GM12878 (cell line): ENCODE measurements around the gene PIGB. TPM values are rescaled to one million over a fixed set of nuclear protein-coding genes. Genes with fewer than 3 reads are reported as not detected.

ENCODE experiments used
- ATAC-seq: fragments of 200-7000 bp; cut with Tn5 transposase; 3 replicates; pipeline ENCODE4 v1.9.1; 2020; ENCODE audit warnings: mild to moderate bottlenecking, moderate library complexity
- BruUV-seq: library from RNA; stranded (reverse); fragments of 400-500 nt; replicated peaks from 2 replicates; lab custom pipeline; 2021; lab: Mats Ljungman, UMichigan
- CTCF ChIA-PET: fragments of 300-600 bp; sonication (Branson Sonifier 250); formaldehyde crosslinking; extraction: SDS; loops from one replicate; lab custom pipeline; 2021; ENCODE audit warnings: inconsistent platforms; lab: Yijun Ruan, JAX
- POLR2A ChIA-PET: fragments of 350-600 bp; formaldehyde crosslinking; extraction: SDS; loops from one replicate; lab custom pipeline; 2021; ENCODE audit warnings: inconsistent platforms; lab: Charles Lee
- RAD21 ChIA-PET: fragments of 300-600 bp; sonication (Branson Sonifier 250); formaldehyde crosslinking; loops from one replicate; lab custom pipeline; 2023; ENCODE audit warnings: antibody characterized with exemption; ENCODE audit not compliant: unreplicated experiment; lab: Charles Lee
- SMC1A ChIA-PET: fragments of 300-600 bp; sonication (Branson Sonifier 250); formaldehyde crosslinking; loops from one replicate; lab custom pipeline; 2023; ENCODE audit not compliant: unreplicated experiment, uncharacterized antibody; lab: Charles Lee
- DNase-seq: peaks from one replicate; pipeline ENCODE4 v3.0.0-alpha.2; 2011; ENCODE audit warnings: low read depth, low spot score
- FAIRE-seq: peaks from 3 replicates; lab custom pipeline; 2011; peaks lifted over from hg19 to GRCh38; lab: Jason Lieb, UNC
- H2AFZ ChIP-seq: 2 replicates; pipeline ENCODE4 v1.6.0; 2011; ENCODE audit warnings: low read depth, low read length, control low read depth; ENCODE audit not compliant: control insufficient read depth
- H3K27ac ChIP-seq: 2 replicates; pipeline ENCODE4 v1.5.1; 2011; ENCODE audit warnings: control low read depth; ENCODE audit not compliant: control insufficient read depth, insufficient read depth
- H3K27me3 ChIP-seq, 2 experiments: replicated peaks in 1 of 2; 2 replicates each; pipeline versions ENCODE4 v1.6.0 to v1.6.1; 2011; ENCODE audit warnings: low read length in 1 of 2; ENCODE audit not compliant: control insufficient read depth in 2 of 2, insufficient read depth in 2 of 2
- H3K36me3 ChIP-seq, 2 experiments: 2 replicates each; pipeline ENCODE4 v1.5.1; 2011; ENCODE audit warnings: low read length in 1 of 2; ENCODE audit not compliant: control insufficient read depth in 2 of 2, insufficient read depth in 2 of 2
- H3K4me1 ChIP-seq: 2 replicates; pipeline ENCODE4 v1.6.1; 2011; ENCODE audit warnings: mild to moderate bottlenecking, low read length, moderate library complexity, mixed read lengths; ENCODE audit not compliant: control insufficient read depth, insufficient read depth
- H3K4me2 ChIP-seq: 2 replicates; pipeline ENCODE4 v1.6.0; 2011; ENCODE audit warnings: control low read depth; ENCODE audit not compliant: control insufficient read depth, insufficient read depth
- H3K4me3 ChIP-seq: fragments of 200-600 bp; sonication (generic); 2 replicates; pipeline ENCODE4 v1.5.1; 2016
- H3K79me2 ChIP-seq: 2 replicates; pipeline ENCODE4 v1.6.0; 2011; ENCODE audit warnings: low read length; ENCODE audit not compliant: control insufficient read depth, insufficient read depth
- H3K9ac ChIP-seq: 2 replicates; pipeline ENCODE4 v1.8.0; 2011; ENCODE audit warnings: low read length, control low read depth, mixed read lengths; ENCODE audit not compliant: control insufficient read depth, insufficient read depth
- H3K9me3 ChIP-seq: replicated peaks from 3 replicates; pipeline ENCODE4 v1.5.1; 2011; ENCODE audit warnings: mild to moderate bottlenecking, low read length; ENCODE audit not compliant: control insufficient read depth, insufficient read depth
- H4K20me1 ChIP-seq: 2 replicates; pipeline ENCODE4 v1.6.0; 2011; ENCODE audit not compliant: control insufficient read depth, insufficient read depth
- IKZF1 ChIP-seq: fragments of 450-650 bp; conservative IDR thresholded peaks from 2 replicates; pipeline ENCODE4 v1.6.1; 2017; ENCODE audit warnings: antibody characterized with exemption, mild to moderate bottlenecking
- PML ChIP-seq: IDR thresholded peaks from 2 replicates; pipeline ENCODE4 v1.6.1; 2012; ENCODE audit warnings: low read length, inconsistent platforms
- YY1 ChIP-seq: IDR thresholded peaks from 2 replicates; pipeline ENCODE4 v1.6.1; 2011; ENCODE audit warnings: low read depth, mild to moderate bottlenecking, low read length
- WGBS: methylation state at CpG from one replicate; pipeline ENCODE4 v1.1.6; 2016; ENCODE audit warnings: low lambda C conversion rate; ENCODE audit not compliant: insufficient replicate concordance, insufficient coverage; ENCODE audit errors: missing lambda C conversion rate; 5-methylcytosine and 5-hydroxymethylcytosine counted together
- in situ Hi-C: fragments of 300-500 bp; cut with MboI; formaldehyde crosslinking; loops from 9 replicates; pipeline ENCODE4 v1.14.3; 2018; ENCODE audit warnings: mixed read lengths
- intact Hi-C: fragments of 100-400 bp; cut with micrococcal nuclease; formaldehyde crosslinking; loops from one replicate; pipeline ENCODE4 v1.14.2; 2022; ENCODE audit not compliant: unreplicated experiment
- polyA plus RNA-seq, 11 experiments: library from polyadenylated mRNA; depleted of rRNA in 4 of 11; unstranded in 6 of 11; stranded (reverse) in 5 of 11; fragments of >200 nt; fragmentation: Nextera tagmentation in 4 of 11; fragmentation: Illumina TruSeq in 1 of 11; extraction: Ambion mirVana in 4 of 11; extraction: Trizol in 1 of 11; gene quantifications; 1 replicate in 1 of 11; 2 replicates in 10 of 11; pipeline versions ENCODE4 v1.2.1 to v1.2.3, GENCODE V29; 2011 to 2016; ENCODE audit warnings: inconsistent platforms in 2 of 11, missing spikeins in 2 of 11, low read depth in 1 of 11
- total RNA-seq, 4 experiments: library from RNA; depleted of rRNA in 3 of 4; stranded (reverse); fragments of >200 nt in 3 of 4; fragmentation: Illumina TruSeq in 1 of 4; extraction: Trizol in 1 of 4; gene quantifications; 2 replicates each; pipeline versions ENCODE4 v1.2.1 to v1.2.3, GENCODE V29; 2013 to 2021
- TF ChIP-seq, protein P1 (sequence below): fragments of 450-650 bp; IDR thresholded peaks from 2 replicates; pipeline ENCODE4 v1.6.1; 2014; ENCODE audit warnings: mild to moderate bottlenecking
- TF ChIP-seq, protein P2 (sequence below): fragments of 450-650 bp; IDR thresholded peaks from 2 replicates; pipeline ENCODE4 v1.6.1; 2017; ENCODE audit warnings: mild to moderate bottlenecking
- TF ChIP-seq, protein P3 (sequence below): IDR thresholded peaks from 2 replicates; pipeline ENCODE4 v1.6.1; 2012; ENCODE audit warnings: low read depth, low read length, improper control_type of control experiment
- TF ChIP-seq, protein P4 (sequence below): fragments of 450-650 bp; formaldehyde crosslinking; IDR thresholded peaks from 2 replicates; pipeline ENCODE4 v1.4.0; 2020; ENCODE audit warnings: mild to moderate bottlenecking, moderate library complexity

The PIGB gene
- total and polyA plus RNA-seq, 10 of the 15 experiments (the other 5 are each of a cell fraction or from before 2014, with no cell fraction given), result 17.9 to 46.0 (median 25.2) TPM

- in situ Hi-C loops (no loop called here), intact Hi-C loops (no loop called here)
- no peak for FAIRE-seq
- Histone ChIP-seq H3K4me2 (no peak overlapping the region), H3K4me1 (no peaks in the 10 kb centered on the region), H4K20me1 (no peaks in the 10 kb centered on the region), H3K9me3 (no peaks in the 10 kb centered on the region), H3K27me3 (no peaks in the 10 kb centered on the region), H2AFZ (no peak overlapping the region), H3K79me2 (no peaks in the 10 kb centered on the region), H3K36me3 (no peaks in the 10 kb centered on the region), H3K4me3 (no peak overlapping the region), H3K9ac (no peak overlapping the region), H3K27ac (no peak overlapping the region)
- POLR2A ChIA-PET, result no interaction called here
- CTCF ChIA-PET, result interaction anchor here (0.8 to 1.6 kb wide), 2 partner anchors 17 to 83 kb away, joined by 3 read pairs; no protein-coding TSS in a partner anchor
- WGBS, result 94% methylated on average over 5 of the region's 5 CpGs
- no TSS peak for BruUV-seq
- SMC1A ChIA-PET, result interaction anchor here (1.1 kb wide), 1 partner anchor 15 kb away, joined by 3 read pairs; no protein-coding TSS in a partner anchor
- RAD21 ChIA-PET, result no interaction called here
- TF ChIP-seq YY1, result no peak
- ATAC-seq, result no peak
- no peak for DNase-seq
These were observed 38.1 kb downstream of the PIGB start for GRCh38 chr15:55356985-55357585.

DNA sequence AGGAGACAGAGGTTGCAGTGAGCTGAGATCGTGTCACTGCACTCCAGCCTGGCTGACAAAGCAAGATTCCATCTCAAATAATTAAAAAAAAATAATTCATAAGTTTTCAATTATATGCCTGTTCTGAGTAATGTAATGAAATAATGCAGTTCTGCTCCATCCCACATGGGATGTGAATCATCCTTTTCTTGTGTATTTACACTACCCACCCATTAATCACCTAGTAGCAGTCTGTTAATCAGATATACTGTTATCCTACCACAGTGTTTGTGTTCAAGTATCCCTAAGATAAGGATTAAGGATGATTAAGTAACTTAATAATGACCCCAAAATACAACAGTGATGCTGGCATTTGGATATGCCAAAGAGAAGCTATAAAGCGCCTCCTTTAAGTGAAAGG lies 38.8 kb downstream of the PIGB start:
- POLR2A ChIA-PET, result no interaction called here
- no peaks in the 10 kb centered on the region for H3K9me3 ChIP-seq
- H3K4me2 ChIP-seq, result no peak overlapping the region
- WGBS, result 94% methylated on average over 2 of the region's 2 CpGs
- no peak overlapping the region for H3K9ac ChIP-seq
- in situ Hi-C loops, result no loop called here
- DNase-seq, result no peak
- CTCF ChIA-PET, result interaction anchor here (0.8 to 1.6 kb wide), 3 partner anchors 18 to 82 kb away, joined by 3 read pairs; no protein-coding TSS in a partner anchor
- H3K27ac ChIP-seq, result no peak overlapping the region
- ATAC-seq, result no peak
- H3K4me3 ChIP-seq, result no peak overlapping the region
- H4K20me1 ChIP-seq, result no peaks in the 10 kb centered on the region
- RAD21 ChIA-PET, result interaction anchor here (1.3 kb wide), 1 partner anchor 82 kb away, joined by 4 read pairs; no protein-coding TSS in a partner anchor
- H3K4me1 ChIP-seq, result no peaks in the 10 kb centered on the region
- no peaks in the 10 kb centered on the region for H3K79me2 ChIP-seq
- no peak for FAIRE-seq
- no peaks in the 10 kb centered on the region; a peak in 1 of 4 replicates for H3K36me3 ChIP-seq
- SMC1A ChIA-PET, result interaction anchor here (0.6 to 1.5 kb wide), 4 partner anchors 14 to 140 kb away, joined by 3 to 5 read pairs (median 4); no protein-coding TSS in a partner anchor
- H2AFZ ChIP-seq, result no peak overlapping the region
- no peaks in the 10 kb centered on the region for H3K27me3 ChIP-seq
- BruUV-seq, result no TSS peak
- intact Hi-C loops, result no loop called here
- TF ChIP-seq, protein P1, sequence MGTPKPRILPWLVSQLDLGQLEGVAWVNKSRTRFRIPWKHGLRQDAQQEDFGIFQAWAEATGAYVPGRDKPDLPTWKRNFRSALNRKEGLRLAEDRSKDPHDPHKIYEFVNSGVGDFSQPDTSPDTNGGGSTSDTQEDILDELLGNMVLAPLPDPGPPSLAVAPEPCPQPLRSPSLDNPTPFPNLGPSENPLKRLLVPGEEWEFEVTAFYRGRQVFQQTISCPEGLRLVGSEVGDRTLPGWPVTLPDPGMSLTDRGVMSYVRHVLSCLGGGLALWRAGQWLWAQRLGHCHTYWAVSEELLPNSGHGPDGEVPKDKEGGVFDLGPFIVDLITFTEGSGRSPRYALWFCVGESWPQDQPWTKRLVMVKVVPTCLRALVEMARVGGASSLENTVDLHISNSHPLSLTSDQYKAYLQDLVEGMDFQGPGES, result no peak
- TF ChIP-seq, protein P2, sequence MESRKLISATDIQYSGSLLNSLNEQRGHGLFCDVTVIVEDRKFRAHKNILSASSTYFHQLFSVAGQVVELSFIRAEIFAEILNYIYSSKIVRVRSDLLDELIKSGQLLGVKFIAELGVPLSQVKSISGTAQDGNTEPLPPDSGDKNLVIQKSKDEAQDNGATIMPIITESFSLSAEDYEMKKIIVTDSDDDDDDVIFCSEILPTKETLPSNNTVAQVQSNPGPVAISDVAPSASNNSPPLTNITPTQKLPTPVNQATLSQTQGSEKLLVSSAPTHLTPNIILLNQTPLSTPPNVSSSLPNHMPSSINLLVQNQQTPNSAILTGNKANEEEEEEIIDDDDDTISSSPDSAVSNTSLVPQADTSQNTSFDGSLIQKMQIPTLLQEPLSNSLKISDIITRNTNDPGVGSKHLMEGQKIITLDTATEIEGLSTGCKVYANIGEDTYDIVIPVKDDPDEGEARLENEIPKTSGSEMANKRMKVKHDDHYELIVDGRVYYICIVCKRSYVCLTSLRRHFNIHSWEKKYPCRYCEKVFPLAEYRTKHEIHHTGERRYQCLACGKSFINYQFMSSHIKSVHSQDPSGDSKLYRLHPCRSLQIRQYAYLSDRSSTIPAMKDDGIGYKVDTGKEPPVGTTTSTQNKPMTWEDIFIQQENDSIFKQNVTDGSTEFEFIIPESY, result no peak
- TF ChIP-seq IKZF1 (no peak), PML (no peak)
- TF ChIP-seq, protein P3, sequence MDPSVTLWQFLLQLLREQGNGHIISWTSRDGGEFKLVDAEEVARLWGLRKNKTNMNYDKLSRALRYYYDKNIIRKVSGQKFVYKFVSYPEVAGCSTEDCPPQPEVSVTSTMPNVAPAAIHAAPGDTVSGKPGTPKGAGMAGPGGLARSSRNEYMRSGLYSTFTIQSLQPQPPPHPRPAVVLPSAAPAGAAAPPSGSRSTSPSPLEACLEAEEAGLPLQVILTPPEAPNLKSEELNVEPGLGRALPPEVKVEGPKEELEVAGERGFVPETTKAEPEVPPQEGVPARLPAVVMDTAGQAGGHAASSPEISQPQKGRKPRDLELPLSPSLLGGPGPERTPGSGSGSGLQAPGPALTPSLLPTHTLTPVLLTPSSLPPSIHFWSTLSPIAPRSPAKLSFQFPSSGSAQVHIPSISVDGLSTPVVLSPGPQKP, result no peak
- TF ChIP-seq, protein P4, sequence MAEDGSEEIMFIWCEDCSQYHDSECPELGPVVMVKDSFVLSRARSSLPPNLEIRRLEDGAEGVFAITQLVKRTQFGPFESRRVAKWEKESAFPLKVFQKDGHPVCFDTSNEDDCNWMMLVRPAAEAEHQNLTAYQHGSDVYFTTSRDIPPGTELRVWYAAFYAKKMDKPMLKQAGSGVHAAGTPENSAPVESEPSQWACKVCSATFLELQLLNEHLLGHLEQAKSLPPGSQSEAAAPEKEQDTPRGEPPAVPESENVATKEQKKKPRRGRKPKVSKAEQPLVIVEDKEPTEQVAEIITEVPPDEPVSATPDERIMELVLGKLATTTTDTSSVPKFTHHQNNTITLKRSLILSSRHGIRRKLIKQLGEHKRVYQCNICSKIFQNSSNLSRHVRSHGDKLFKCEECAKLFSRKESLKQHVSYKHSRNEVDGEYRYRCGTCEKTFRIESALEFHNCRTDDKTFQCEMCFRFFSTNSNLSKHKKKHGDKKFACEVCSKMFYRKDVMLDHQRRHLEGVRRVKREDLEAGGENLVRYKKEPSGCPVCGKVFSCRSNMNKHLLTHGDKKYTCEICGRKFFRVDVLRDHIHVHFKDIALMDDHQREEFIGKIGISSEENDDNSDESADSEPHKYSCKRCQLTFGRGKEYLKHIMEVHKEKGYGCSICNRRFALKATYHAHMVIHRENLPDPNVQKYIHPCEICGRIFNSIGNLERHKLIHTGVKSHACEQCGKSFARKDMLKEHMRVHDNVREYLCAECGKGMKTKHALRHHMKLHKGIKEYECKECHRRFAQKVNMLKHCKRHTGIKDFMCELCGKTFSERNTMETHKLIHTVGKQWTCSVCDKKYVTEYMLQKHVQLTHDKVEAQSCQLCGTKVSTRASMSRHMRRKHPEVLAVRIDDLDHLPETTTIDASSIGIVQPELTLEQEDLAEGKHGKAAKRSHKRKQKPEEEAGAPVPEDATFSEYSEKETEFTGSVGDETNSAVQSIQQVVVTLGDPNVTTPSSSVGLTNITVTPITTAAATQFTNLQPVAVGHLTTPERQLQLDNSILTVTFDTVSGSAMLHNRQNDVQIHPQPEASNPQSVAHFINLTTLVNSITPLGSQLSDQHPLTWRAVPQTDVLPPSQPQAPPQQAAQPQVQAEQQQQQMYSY (CRISPR knock-in tag), result no peak
